ENCODE data around the gene SLC1A1.

DNA sequence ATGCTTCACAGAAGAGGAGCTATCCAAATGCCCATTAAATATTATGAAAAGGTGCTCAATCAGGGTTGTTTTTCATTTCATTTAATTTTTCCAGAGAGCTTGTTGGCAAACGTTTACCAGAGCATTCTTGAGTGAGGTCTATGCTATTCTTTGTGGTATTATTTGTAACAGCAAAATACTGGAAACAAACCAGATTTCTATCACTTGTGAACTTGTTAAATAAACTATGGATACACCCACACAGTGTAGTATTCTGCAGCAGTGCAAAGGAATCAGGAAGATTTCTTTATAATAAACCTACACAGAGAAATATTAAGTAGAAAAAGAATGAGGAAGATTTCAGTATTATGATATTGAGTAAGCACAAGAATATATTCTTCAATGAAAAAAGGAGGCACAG lies 15.0 kb upstream of the SLC1A1 start:
- TF ChIP-seq POLR2A (IDR thresholded peaks at IDR 0.05) (no peak), POLR2AphosphoS5 (IDR thresholded peaks at IDR 0.05) (no peak)

Data from sigmoid colon (tissue), 4 donors.